A549 treated with dexamethasone at 1 μM for 4 hours (cell line): Measurements from ENCODE around the gene RNGTT. TPM values are rescaled to one million over a fixed set of nuclear protein-coding genes. Genes with fewer than 3 reads are reported as not detected.

Experiments used
- total RNA-seq: library from RNA; stranded (reverse); fragments of 200-300 nt; extraction: Qiagen RNA extraction; gene quantifications from 5 replicates; pipeline ENCODE4 v1.2.3, GENCODE V29; 2022

The RNGTT gene
- total RNA-seq: 8.2 to 10.8 TPM (median 9.8 TPM) in 5 replicates

GRCh38 chr6:88963139-88964090 is at the start of gene RNGTT:
Gene RNGTT, minus strand, starts transcription at chr6:88963618. Its CDS starts 209 bp downstream, at chr6:88963409.

Other genes starting within 250 kb of the RNGTT start
- gene PNRC1, start 117.1 kb upstream of the RNGTT start, total RNA-seq: 29.5 to 40.4 TPM (median 38.9 TPM) in 5 replicates
- 1.8 to 2.9 TPM (median 2.2 TPM) in 5 replicates for gene SRSF12, start 154.5 kb upstream of the RNGTT start, total RNA-seq
- 11.1 to 15.9 TPM (median 13.9 TPM) in 5 replicates for gene PM20D2, start 182.4 kb upstream of the RNGTT start, total RNA-seq